ENCODE data around the gene LARP4B.

GRCh38 chr10:970311-971149, 39.0 kb upstream of the LARP4B start:
- TF ChIP-seq, protein P1, sequence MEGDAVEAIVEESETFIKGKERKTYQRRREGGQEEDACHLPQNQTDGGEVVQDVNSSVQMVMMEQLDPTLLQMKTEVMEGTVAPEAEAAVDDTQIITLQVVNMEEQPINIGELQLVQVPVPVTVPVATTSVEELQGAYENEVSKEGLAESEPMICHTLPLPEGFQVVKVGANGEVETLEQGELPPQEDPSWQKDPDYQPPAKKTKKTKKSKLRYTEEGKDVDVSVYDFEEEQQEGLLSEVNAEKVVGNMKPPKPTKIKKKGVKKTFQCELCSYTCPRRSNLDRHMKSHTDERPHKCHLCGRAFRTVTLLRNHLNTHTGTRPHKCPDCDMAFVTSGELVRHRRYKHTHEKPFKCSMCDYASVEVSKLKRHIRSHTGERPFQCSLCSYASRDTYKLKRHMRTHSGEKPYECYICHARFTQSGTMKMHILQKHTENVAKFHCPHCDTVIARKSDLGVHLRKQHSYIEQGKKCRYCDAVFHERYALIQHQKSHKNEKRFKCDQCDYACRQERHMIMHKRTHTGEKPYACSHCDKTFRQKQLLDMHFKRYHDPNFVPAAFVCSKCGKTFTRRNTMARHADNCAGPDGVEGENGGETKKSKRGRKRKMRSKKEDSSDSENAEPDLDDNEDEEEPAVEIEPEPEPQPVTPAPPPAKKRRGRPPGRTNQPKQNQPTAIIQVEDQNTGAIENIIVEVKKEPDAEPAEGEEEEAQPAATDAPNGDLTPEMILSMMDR (tag by site-specific recombination; IDR thresholded peaks at IDR 0.05): no peak
- no peak for TF ChIP-seq WT1 (tag by site-specific recombination; IDR thresholded peaks at IDR 0.05)
- TF ChIP-seq ELK4 (IDR thresholded peaks at IDR 0.05; ENCODE audit: borderline replicate concordance, low read depth, low read length): no peak
- no peak for TF ChIP-seq PATZ1 (tag by site-specific recombination; IDR thresholded peaks at IDR 0.05)
- TF ChIP-seq SETDB1 (IDR thresholded peaks at IDR 0.05; ENCODE audit: insufficient read length, low read length): no peak
